PC-3 (cell line): ENCODE results near the gene MPST.

ENCODE experiments used
- EZH2 ChIP-seq: fragments of 300-600 bp; sonication (generic); IDR thresholded peaks from one replicate; pipeline ENCODE4 v1.6.1; 2017; ENCODE audit warnings: antibody characterized with exemption, mild to moderate bottlenecking, low read length; ENCODE audit not compliant: unreplicated experiment
- TF ChIP-seq, protein P1 (sequence below): fragments of 300-600 bp; sonication (generic); conservative IDR thresholded peaks from 2 replicates; pipeline ENCODE4 v1.5.1; 2017; ENCODE audit warnings: antibody characterized with exemption, low read depth, mild to moderate bottlenecking, low read length

DNA sequence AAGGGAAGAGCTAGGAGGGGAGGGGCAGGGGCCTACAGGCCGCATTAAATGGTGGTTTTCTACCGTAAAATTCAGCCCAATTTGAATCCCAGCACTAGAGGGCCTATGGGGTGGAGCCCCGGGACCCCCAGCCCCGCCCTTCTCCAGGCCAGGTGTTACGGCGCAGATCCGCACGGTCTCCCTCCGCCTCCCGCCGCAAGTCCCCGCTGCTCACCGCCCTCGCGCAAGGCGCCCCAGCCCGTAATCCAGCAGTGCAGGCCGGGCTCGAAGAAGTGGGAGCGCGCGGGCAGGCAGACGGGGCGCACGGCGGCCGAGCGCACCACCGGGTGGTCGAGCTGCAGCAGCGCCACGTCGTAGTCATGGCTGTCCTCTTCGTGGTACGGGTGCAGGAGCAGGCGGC, 49.3 kb downstream of the MPST start:
- TF ChIP-seq EZH2 = no peak
- TF ChIP-seq, protein P1, sequence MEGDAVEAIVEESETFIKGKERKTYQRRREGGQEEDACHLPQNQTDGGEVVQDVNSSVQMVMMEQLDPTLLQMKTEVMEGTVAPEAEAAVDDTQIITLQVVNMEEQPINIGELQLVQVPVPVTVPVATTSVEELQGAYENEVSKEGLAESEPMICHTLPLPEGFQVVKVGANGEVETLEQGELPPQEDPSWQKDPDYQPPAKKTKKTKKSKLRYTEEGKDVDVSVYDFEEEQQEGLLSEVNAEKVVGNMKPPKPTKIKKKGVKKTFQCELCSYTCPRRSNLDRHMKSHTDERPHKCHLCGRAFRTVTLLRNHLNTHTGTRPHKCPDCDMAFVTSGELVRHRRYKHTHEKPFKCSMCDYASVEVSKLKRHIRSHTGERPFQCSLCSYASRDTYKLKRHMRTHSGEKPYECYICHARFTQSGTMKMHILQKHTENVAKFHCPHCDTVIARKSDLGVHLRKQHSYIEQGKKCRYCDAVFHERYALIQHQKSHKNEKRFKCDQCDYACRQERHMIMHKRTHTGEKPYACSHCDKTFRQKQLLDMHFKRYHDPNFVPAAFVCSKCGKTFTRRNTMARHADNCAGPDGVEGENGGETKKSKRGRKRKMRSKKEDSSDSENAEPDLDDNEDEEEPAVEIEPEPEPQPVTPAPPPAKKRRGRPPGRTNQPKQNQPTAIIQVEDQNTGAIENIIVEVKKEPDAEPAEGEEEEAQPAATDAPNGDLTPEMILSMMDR = no peak
